GM12878 (cell line): ENCODE results near the gene PEF1. TPM values are rescaled to one million over a fixed set of nuclear protein-coding genes. Genes with fewer than 3 reads are reported as not detected.

Experiments used
- ATF7 ChIP-seq: fragments of 450-650 bp; IDR thresholded peaks from 2 replicates; pipeline ENCODE4 v1.6.1; 2016; ENCODE audit warnings: low read depth, mild to moderate bottlenecking
- CTCF ChIP-seq, 3 experiments: IDR thresholded peaks in 2 of 3; conservative IDR thresholded peaks in 1 of 3; 2 replicates each; pipeline ENCODE4 v1.5.1; 2011; ENCODE audit warnings: low read depth in 3 of 3, low read length in 3 of 3, mild to moderate bottlenecking in 3 of 3, control low read depth in 2 of 3, moderate library complexity in 2 of 3, inconsistent platforms in 1 of 3, mixed read lengths in 1 of 3; ENCODE audit not compliant: control insufficient read depth in 2 of 3, insufficient read depth in 1 of 3; ENCODE audit errors: extremely low read depth in 1 of 3
- E2F8 ChIP-seq: fragments of 450-650 bp; IDR thresholded peaks from 2 replicates; pipeline ENCODE4 v1.6.1; 2018; ENCODE audit warnings: mild to moderate bottlenecking, low read depth, moderate library complexity; ENCODE audit not compliant: partially characterized antibody
- GABPA ChIP-seq: IDR thresholded peaks from 2 replicates; pipeline ENCODE4 v1.6.1; 2014; ENCODE audit warnings: antibody characterized with exemption, low read depth, mild to moderate bottlenecking, inconsistent platforms
- GATAD2B ChIP-seq: fragments of 450-650 bp; conservative IDR thresholded peaks from 2 replicates; pipeline ENCODE4 v1.6.1; 2017; ENCODE audit warnings: low read depth, mild to moderate bottlenecking, moderate library complexity
- IRF4 ChIP-seq: IDR thresholded peaks from 2 replicates; pipeline ENCODE4 v1.6.1; 2011; ENCODE audit warnings: low read depth, low read length
- LARP7 ChIP-seq: fragments of 450-650 bp; IDR thresholded peaks from 2 replicates; pipeline ENCODE4 v1.6.1; 2017; ENCODE audit warnings: mild to moderate bottlenecking
- MLLT1 ChIP-seq: fragments of 450-650 bp; IDR thresholded peaks from 2 replicates; pipeline ENCODE4 v1.6.1; 2016; ENCODE audit warnings: mild to moderate bottlenecking
- NFIC ChIP-seq: IDR thresholded peaks from 2 replicates; pipeline ENCODE4 v1.6.1; 2012; ENCODE audit warnings: low read depth, mild to moderate bottlenecking, inconsistent platforms, low read length, moderate library complexity
- NRF1 ChIP-seq: conservative IDR thresholded peaks from 2 replicates; pipeline ENCODE4 v1.6.1; 2011; ENCODE audit warnings: mild to moderate bottlenecking, low read depth, low read length, improper control_type of control experiment
- POU2F2 ChIP-seq: IDR thresholded peaks from 3 replicates; pipeline ENCODE4 v1.6.1; 2011; ENCODE audit warnings: low read depth, mild to moderate bottlenecking, low read length, borderline replicate concordance
- SMARCA5 ChIP-seq: fragments of 450-650 bp; IDR thresholded peaks from 2 replicates; pipeline ENCODE4 v1.6.1; 2017; ENCODE audit warnings: mild to moderate bottlenecking
- SMC3 ChIP-seq: IDR thresholded peaks from 2 replicates; pipeline ENCODE4 v1.6.1; 2011; ENCODE audit warnings: low read length, improper control_type of control experiment, borderline replicate concordance
- SP1 ChIP-seq: IDR thresholded peaks from one replicate; pipeline ENCODE4 v1.6.1; 2011; ENCODE audit warnings: low read depth, low read length
- ZNF622 ChIP-seq: fragments of 450-650 bp; IDR thresholded peaks from 2 replicates; pipeline ENCODE4 v1.6.1; 2017; ENCODE audit warnings: mild to moderate bottlenecking, inconsistent platforms
- polyA plus RNA-seq, 11 experiments: library from polyadenylated mRNA; depleted of rRNA in 4 of 11; unstranded in 6 of 11; stranded (reverse) in 5 of 11; fragments of >200 nt; fragmentation: Nextera tagmentation in 4 of 11; fragmentation: Illumina TruSeq in 1 of 11; extraction: Ambion mirVana in 4 of 11; extraction: Trizol in 1 of 11; gene quantifications; 1 replicate in 1 of 11; 2 replicates in 10 of 11; pipeline versions ENCODE4 v1.2.1 to v1.2.3, GENCODE V29; 2011 to 2016; ENCODE audit warnings: inconsistent platforms in 2 of 11, missing spikeins in 2 of 11, low read depth in 1 of 11
- total RNA-seq, 4 experiments: library from RNA; depleted of rRNA in 3 of 4; stranded (reverse); fragments of >200 nt in 3 of 4; fragmentation: Illumina TruSeq in 1 of 4; extraction: Trizol in 1 of 4; gene quantifications; 2 replicates each; pipeline versions ENCODE4 v1.2.1 to v1.2.3, GENCODE V29; 2013 to 2021
- TF ChIP-seq, protein P1 (sequence below): fragments of 450-650 bp; formaldehyde crosslinking; IDR thresholded peaks from 2 replicates; pipeline ENCODE4 v1.4.0; 2020; ENCODE audit warnings: mild to moderate bottlenecking, moderate library complexity
- TF ChIP-seq, protein P2 (sequence below): fragments of 450-650 bp; IDR thresholded peaks from 2 replicates; pipeline ENCODE4 v1.6.1; 2017; ENCODE audit warnings: mild to moderate bottlenecking

Gene PEF1
- total and polyA plus RNA-seq, 10 of the 15 experiments (the other 5 are each of a cell fraction or from before 2014, with no cell fraction given) = 27.1 to 107 (median 79.0) TPM

GRCh38 chr1:31617916-31618746, 26.5 kb downstream of the PEF1 start (continued):
- TF ChIP-seq, protein P1, sequence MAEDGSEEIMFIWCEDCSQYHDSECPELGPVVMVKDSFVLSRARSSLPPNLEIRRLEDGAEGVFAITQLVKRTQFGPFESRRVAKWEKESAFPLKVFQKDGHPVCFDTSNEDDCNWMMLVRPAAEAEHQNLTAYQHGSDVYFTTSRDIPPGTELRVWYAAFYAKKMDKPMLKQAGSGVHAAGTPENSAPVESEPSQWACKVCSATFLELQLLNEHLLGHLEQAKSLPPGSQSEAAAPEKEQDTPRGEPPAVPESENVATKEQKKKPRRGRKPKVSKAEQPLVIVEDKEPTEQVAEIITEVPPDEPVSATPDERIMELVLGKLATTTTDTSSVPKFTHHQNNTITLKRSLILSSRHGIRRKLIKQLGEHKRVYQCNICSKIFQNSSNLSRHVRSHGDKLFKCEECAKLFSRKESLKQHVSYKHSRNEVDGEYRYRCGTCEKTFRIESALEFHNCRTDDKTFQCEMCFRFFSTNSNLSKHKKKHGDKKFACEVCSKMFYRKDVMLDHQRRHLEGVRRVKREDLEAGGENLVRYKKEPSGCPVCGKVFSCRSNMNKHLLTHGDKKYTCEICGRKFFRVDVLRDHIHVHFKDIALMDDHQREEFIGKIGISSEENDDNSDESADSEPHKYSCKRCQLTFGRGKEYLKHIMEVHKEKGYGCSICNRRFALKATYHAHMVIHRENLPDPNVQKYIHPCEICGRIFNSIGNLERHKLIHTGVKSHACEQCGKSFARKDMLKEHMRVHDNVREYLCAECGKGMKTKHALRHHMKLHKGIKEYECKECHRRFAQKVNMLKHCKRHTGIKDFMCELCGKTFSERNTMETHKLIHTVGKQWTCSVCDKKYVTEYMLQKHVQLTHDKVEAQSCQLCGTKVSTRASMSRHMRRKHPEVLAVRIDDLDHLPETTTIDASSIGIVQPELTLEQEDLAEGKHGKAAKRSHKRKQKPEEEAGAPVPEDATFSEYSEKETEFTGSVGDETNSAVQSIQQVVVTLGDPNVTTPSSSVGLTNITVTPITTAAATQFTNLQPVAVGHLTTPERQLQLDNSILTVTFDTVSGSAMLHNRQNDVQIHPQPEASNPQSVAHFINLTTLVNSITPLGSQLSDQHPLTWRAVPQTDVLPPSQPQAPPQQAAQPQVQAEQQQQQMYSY (CRISPR knock-in tag) = no peak
- peak; percentile 63 for TF ChIP-seq SMC3
- no peak for TF ChIP-seq NRF1
- no peak for TF ChIP-seq ZNF622
- TF ChIP-seq LARP7 = peak; percentile 25; the same call in 1 of the 2 replicates
- TF ChIP-seq CTCF (IDR thresholded peaks at IDR 0.05 in 2 of 3, conservative IDR thresholded peaks at IDR 0.05 in 1 of 3; ENCODE audit: control insufficient read depth in 2 of 3, extremely low read depth in 1 of 3, insufficient read depth in 1 of 3, low read depth in 3 of 3, low read length in 3 of 3) = peak; percentile 71 to 93 (median 71)
- no peak for TF ChIP-seq IRF4
- TF ChIP-seq, protein P2, sequence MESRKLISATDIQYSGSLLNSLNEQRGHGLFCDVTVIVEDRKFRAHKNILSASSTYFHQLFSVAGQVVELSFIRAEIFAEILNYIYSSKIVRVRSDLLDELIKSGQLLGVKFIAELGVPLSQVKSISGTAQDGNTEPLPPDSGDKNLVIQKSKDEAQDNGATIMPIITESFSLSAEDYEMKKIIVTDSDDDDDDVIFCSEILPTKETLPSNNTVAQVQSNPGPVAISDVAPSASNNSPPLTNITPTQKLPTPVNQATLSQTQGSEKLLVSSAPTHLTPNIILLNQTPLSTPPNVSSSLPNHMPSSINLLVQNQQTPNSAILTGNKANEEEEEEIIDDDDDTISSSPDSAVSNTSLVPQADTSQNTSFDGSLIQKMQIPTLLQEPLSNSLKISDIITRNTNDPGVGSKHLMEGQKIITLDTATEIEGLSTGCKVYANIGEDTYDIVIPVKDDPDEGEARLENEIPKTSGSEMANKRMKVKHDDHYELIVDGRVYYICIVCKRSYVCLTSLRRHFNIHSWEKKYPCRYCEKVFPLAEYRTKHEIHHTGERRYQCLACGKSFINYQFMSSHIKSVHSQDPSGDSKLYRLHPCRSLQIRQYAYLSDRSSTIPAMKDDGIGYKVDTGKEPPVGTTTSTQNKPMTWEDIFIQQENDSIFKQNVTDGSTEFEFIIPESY = no peak
- TF ChIP-seq GABPA = no peak
- 0 out of 2 replicates have a peak, but pooled peaks have one; percentile 38 for TF ChIP-seq SMARCA5
- no peak for TF ChIP-seq MLLT1
- no peak for TF ChIP-seq E2F8
- no peak for TF ChIP-seq POU2F2
- TF ChIP-seq GATAD2B = peak; percentile 49; the same call in 1 of the 2 replicates
- no peak for TF ChIP-seq NFIC
- no peak for TF ChIP-seq ATF7
- no peak for TF ChIP-seq SP1
